B cell (primary cell): ENCODE results near the gene ADAMTSL5.

ENCODE experiments used
- EZH2 ChIP-seq: IDR thresholded peaks from 2 replicates; pipeline ENCODE4 v1.6.1; 2012; ENCODE audit warnings: borderline replicate concordance, low read depth, mild to moderate bottlenecking, moderate library complexity, low read length; ENCODE audit not compliant: insufficient read depth, poor library complexity, severe bottlenecking
- TF ChIP-seq, protein P1 (sequence below): fragments of 200-600 bp; IDR thresholded peaks from one replicate; pipeline ENCODE4 v1.8.0; 2022; ENCODE audit warnings: antibody characterized with exemption, mild to moderate bottlenecking

DNA sequence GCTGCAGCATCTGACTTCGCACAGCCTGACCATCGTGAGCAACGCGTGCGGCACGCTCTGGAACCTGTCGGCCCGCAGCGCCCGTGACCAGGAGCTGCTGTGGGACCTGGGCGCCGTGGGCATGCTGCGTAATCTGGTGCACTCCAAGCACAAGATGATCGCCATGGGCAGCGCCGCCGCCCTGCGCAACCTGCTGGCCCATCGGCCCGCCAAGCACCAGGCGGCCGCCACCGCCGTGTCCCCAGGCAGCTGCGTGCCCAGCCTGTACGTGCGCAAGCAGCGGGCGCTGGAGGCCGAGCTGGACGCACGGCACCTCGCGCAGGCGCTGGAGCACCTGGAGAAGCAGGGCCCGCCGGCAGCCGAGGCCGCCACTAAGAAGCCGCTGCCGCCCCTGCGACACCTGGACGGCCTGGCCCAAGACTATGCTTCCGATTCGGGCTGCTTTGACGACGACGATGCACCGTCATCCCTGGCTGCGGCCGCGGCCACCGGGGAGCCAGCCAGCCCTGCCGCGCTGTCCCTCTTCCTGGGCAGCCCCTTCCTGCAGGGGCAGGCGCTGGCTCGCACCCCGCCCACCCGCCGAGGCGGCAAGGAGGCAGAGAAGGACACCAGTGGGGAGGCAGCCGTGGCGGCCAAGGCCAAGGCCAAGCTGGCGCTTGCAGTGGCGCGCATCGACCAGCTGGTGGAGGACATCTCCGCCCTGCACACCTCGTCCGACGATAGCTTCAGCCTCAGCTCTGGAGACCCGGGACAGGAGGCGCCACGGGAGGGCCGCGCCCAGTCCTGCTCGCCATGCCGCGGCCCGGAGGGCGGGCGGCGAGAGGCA, 47.4 kb downstream of the ADAMTSL5 start:
- TF ChIP-seq, protein P1, sequence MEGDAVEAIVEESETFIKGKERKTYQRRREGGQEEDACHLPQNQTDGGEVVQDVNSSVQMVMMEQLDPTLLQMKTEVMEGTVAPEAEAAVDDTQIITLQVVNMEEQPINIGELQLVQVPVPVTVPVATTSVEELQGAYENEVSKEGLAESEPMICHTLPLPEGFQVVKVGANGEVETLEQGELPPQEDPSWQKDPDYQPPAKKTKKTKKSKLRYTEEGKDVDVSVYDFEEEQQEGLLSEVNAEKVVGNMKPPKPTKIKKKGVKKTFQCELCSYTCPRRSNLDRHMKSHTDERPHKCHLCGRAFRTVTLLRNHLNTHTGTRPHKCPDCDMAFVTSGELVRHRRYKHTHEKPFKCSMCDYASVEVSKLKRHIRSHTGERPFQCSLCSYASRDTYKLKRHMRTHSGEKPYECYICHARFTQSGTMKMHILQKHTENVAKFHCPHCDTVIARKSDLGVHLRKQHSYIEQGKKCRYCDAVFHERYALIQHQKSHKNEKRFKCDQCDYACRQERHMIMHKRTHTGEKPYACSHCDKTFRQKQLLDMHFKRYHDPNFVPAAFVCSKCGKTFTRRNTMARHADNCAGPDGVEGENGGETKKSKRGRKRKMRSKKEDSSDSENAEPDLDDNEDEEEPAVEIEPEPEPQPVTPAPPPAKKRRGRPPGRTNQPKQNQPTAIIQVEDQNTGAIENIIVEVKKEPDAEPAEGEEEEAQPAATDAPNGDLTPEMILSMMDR = peak; percentile 22
- no peak for TF ChIP-seq EZH2
